ENCODE measurements around the gene SRSF7.

SRSF7 gene

GRCh38 chr2:38700113-38700785, 50.9 kb downstream of the SRSF7 start:
- DNase-seq, result peak in 1 of 2 donors; percentile 65

GRCh38 chr2:38698467-38699003, 52.6 kb downstream of the SRSF7 start:
- no peak for DNase-seq

GRCh38 chr2:38697116-38697840, 53.9 kb downstream of the SRSF7 start:
- peak; percentile 39 to 74 for DNase-seq
